ENCODE measurements around the gene TRIM66. TPM values are rescaled to one million over a fixed set of nuclear protein-coding genes. Genes with fewer than 3 reads are reported as not detected.
"Not testable (repeated sequence)": the region's sequence is repeated elsewhere in the genome, so short reads cannot be mapped to it uniquely, and the experiment has no call there.

TRIM66 gene
- total and polyA plus RNA-seq, 3 donors from 2014 or later: 37.4 to 49.6 (median 49.2) TPM

GRCh38 chr11:8671651-8672062, 10.8 kb downstream of the TRIM66 start:
- WGBS, 2 donors: 0 to 17% methylated on average over 1 of the region's 1 CpG
- Histone ChIP-seq H3K27ac (peak overlapping the region in 1 of 2 donors; percentile 40), H3K36me3 (ENCODE audit: low read depth, missing control alignments) (no peaks in the 10 kb centered on the region), H3K4me3 (no peak overlapping the region), H3K4me1 (peaks cover 9% of the 10 kb centered on the region), H3K9me3 (no peaks in the 10 kb centered on the region), H3K27me3 (no peaks in the 10 kb centered on the region)
- TF ChIP-seq POLR2A (IDR thresholded peaks at IDR 0.05) (no peak), CTCF (IDR thresholded peaks at IDR 0.05) (no peak)
- DNase-seq: peak; percentile 43
- intact Hi-C loops (cut with DNase I; ENCODE audit: low total_unique reads): no loop called here

- H3K4me3 ChIP-seq: no peak overlapping the region
- no peaks in the 10 kb centered on the region for H3K9me3 ChIP-seq
- H3K4me1 ChIP-seq: peaks cover 9% of the 10 kb centered on the region
- 27 to 47% methylated on average over 4 of the region's 4 CpGs for WGBS, 2 donors
- intact Hi-C loops (cut with DNase I; ENCODE audit: low total_unique reads): no loop called here
- no peaks in the 10 kb centered on the region for H3K27me3 ChIP-seq
- no peaks in the 10 kb centered on the region for H3K36me3 ChIP-seq (ENCODE audit: low read depth, missing control alignments)
- DNase-seq: peak; percentile 50
- no peak for TF ChIP-seq CTCF (IDR thresholded peaks at IDR 0.05)
- TF ChIP-seq POLR2A (IDR thresholded peaks at IDR 0.05): no peak
- H3K27ac ChIP-seq: peak overlapping the region in 1 of 2 donors; percentile 40
These were observed 11.3 kb downstream of the TRIM66 start for GRCh38 chr11:8671193-8671612.

GRCh38 chr11:8670081-8670480, 12.4 kb downstream of the TRIM66 start:
- intact Hi-C loops (cut with DNase I; ENCODE audit: low total_unique reads); H3K36me3 ChIP-seq (ENCODE audit: low read depth, missing control alignments); DNase-seq; H3K9me3 ChIP-seq; H3K27me3 ChIP-seq; H3K27ac ChIP-seq; H3K4me1 ChIP-seq; H3K4me3 ChIP-seq: not testable (repeated sequence)
- 95 to 99% methylated on average over 6 of the region's 6 CpGs for WGBS, 2 donors

- Histone ChIP-seq H3K4me3 (no peak overlapping the region), H3K27me3 (no peaks in the 10 kb centered on the region), H3K4me1 (no peaks in the 10 kb centered on the region), H3K9me3 (no peaks in the 10 kb centered on the region), H3K27ac (no peak overlapping the region), H3K36me3 (ENCODE audit: low read depth, missing control alignments) (no peaks in the 10 kb centered on the region)
- intact Hi-C loops (cut with DNase I; ENCODE audit: low total_unique reads): no loop called here
- TF ChIP-seq POLR2A (IDR thresholded peaks at IDR 0.05): no peak
- TF ChIP-seq CTCF (IDR thresholded peaks at IDR 0.05): no peak
- WGBS, 2 donors: 100% methylated on average over 1 of the region's 1 CpG
- no peak for DNase-seq
These were observed 17.2 kb downstream of the TRIM66 start for GRCh38 chr11:8665222-8665621.

- no peaks in the 10 kb centered on the region for H3K9me3 ChIP-seq
These were observed 21.3 kb downstream of the TRIM66 start for GRCh38 chr11:8661001-8661795.

More at GRCh38 chr11:8661001-8661795, 21.3 kb downstream of the TRIM66 start:
- WGBS, 2 donors: 90 to 92% methylated on average over 6 of the region's 6 CpGs
- intact Hi-C loops (cut with DNase I; ENCODE audit: low total_unique reads): no loop called here
- no peak overlapping the region for H3K4me3 ChIP-seq
- no peak overlapping the region for H3K27ac ChIP-seq
- no peaks in the 10 kb centered on the region for H3K36me3 ChIP-seq (ENCODE audit: low read depth, missing control alignments)
- TF ChIP-seq POLR2A (IDR thresholded peaks at IDR 0.05): no peak
- TF ChIP-seq CTCF (IDR thresholded peaks at IDR 0.05): no peak
- H3K27me3 ChIP-seq: no peaks in the 10 kb centered on the region
- no peak for DNase-seq
- no peaks in the 10 kb centered on the region for H3K4me1 ChIP-seq
